OCI-LY7 (cell line): ENCODE results near the gene ARHGAP26.

Experiments used
- CTCF ChIP-seq: fragments of 200-600 bp; sonication (generic); conservative IDR thresholded peaks from 2 replicates; pipeline ENCODE4 v1.5.1; 2014; ENCODE audit warnings: mild to moderate bottlenecking, antibody characterized with exemption, low read length, moderate library complexity, mixed read lengths
- EZH2phosphoT487 ChIP-seq: fragments of 200-600 bp; sonication (generic); IDR thresholded peaks from 2 replicates; pipeline ENCODE4 v1.6.1; 2018; ENCODE audit warnings: low read depth, borderline replicate concordance, mild to moderate bottlenecking, mixed run types, antibody characterized with exemption, low read length, moderate library complexity, mixed read lengths

GRCh38 chr5:143190260-143190810, 420.2 kb downstream of the ARHGAP26 start:
- TF ChIP-seq CTCF, result no peak
- no peak for TF ChIP-seq EZH2phosphoT487
